ENCODE data around the gene BSG.

DNA sequence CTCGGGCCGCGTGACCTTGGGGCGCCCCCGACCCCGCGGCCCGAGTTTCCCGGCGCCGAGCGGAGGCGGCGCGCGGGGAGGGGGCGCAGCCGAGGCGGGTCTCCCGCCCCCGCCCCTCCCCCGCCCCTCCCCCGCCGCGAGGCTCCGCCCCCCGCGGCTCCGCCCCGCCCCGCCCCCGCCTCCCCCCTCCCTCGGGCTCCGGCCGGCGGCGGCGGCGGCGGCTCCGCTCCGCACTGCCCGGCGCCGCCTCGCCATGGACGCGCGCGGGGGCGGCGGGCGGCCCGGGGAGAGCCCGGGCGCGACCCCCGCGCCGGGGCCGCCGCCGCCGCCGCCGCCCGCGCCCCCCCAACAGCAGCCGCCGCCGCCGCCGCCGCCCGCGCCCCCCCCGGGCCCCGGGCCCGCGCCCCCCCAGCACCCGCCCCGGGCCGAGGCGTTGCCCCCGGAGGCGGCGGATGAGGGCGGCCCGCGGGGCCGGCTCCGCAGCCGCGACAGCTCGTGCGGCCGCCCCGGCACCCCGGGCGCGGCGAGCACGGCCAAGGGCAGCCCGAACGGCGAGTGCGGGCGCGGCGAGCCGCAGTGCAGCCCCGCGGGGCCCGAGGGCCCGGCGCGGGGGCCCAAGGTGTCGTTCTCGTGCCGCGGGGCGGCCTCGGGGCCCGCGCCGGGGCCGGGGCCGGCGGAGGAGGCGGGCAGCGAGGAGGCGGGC is 17.4 kb downstream of the BSG start, which contains the start of gene HCN2:
- TF ChIP-seq, protein P1, sequence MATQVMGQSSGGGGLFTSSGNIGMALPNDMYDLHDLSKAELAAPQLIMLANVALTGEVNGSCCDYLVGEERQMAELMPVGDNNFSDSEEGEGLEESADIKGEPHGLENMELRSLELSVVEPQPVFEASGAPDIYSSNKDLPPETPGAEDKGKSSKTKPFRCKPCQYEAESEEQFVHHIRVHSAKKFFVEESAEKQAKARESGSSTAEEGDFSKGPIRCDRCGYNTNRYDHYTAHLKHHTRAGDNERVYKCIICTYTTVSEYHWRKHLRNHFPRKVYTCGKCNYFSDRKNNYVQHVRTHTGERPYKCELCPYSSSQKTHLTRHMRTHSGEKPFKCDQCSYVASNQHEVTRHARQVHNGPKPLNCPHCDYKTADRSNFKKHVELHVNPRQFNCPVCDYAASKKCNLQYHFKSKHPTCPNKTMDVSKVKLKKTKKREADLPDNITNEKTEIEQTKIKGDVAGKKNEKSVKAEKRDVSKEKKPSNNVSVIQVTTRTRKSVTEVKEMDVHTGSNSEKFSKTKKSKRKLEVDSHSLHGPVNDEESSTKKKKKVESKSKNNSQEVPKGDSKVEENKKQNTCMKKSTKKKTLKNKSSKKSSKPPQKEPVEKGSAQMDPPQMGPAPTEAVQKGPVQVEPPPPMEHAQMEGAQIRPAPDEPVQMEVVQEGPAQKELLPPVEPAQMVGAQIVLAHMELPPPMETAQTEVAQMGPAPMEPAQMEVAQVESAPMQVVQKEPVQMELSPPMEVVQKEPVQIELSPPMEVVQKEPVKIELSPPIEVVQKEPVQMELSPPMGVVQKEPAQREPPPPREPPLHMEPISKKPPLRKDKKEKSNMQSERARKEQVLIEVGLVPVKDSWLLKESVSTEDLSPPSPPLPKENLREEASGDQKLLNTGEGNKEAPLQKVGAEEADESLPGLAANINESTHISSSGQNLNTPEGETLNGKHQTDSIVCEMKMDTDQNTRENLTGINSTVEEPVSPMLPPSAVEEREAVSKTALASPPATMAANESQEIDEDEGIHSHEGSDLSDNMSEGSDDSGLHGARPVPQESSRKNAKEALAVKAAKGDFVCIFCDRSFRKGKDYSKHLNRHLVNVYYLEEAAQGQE (IDR thresholded peaks at IDR 0.05): no peak
- TF ChIP-seq TAF1 (conservative IDR thresholded peaks at IDR 0.05) (no peak), YY1 (IDR thresholded peaks at IDR 0.05) (no peak)
- TF ChIP-seq, protein P2, sequence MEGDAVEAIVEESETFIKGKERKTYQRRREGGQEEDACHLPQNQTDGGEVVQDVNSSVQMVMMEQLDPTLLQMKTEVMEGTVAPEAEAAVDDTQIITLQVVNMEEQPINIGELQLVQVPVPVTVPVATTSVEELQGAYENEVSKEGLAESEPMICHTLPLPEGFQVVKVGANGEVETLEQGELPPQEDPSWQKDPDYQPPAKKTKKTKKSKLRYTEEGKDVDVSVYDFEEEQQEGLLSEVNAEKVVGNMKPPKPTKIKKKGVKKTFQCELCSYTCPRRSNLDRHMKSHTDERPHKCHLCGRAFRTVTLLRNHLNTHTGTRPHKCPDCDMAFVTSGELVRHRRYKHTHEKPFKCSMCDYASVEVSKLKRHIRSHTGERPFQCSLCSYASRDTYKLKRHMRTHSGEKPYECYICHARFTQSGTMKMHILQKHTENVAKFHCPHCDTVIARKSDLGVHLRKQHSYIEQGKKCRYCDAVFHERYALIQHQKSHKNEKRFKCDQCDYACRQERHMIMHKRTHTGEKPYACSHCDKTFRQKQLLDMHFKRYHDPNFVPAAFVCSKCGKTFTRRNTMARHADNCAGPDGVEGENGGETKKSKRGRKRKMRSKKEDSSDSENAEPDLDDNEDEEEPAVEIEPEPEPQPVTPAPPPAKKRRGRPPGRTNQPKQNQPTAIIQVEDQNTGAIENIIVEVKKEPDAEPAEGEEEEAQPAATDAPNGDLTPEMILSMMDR (IDR thresholded peaks at IDR 0.05; ENCODE audit: low read depth, low read length, missing input control): no peak
